Neural progenitor cell (in vitro differentiated cells): ENCODE results near the gene NCOA6. TPM values are rescaled to one million over a fixed set of nuclear protein-coding genes. Genes with fewer than 3 reads are reported as not detected.

Experiments used
- DNase-seq: peaks from one replicate; pipeline ENCODE4 v3.0.0-alpha.2; 2016; ENCODE audit warnings: low spot score
- H2AFZ ChIP-seq: fragments of 200-600 bp; sonication (generic); replicated peaks from 2 replicates; pipeline ENCODE4 v1.6.1; 2016; ENCODE audit warnings: antibody characterized with exemption
- H3F3A ChIP-seq: fragments of 200-600 bp; sonication (generic); 2 replicates; pipeline ENCODE4 v1.6.1; 2016; ENCODE audit warnings: antibody characterized with exemption, low read depth
- H3K27ac ChIP-seq: fragments of 200-600 bp; sonication (generic); 2 replicates; pipeline ENCODE4 v1.5.1; 2016; ENCODE audit warnings: mild to moderate bottlenecking
- H3K27me3 ChIP-seq: fragments of 200-600 bp; sonication (generic); 2 replicates; pipeline ENCODE4 v1.6.1; 2016; ENCODE audit warnings: mild to moderate bottlenecking, moderate library complexity
- H3K36me3 ChIP-seq: fragments of 200-600 bp; sonication (generic); 2 replicates; pipeline ENCODE4 v1.5.1; 2016
- H3K4me1 ChIP-seq: fragments of 200-600 bp; sonication (generic); 2 replicates; pipeline ENCODE4 v1.6.1; 2016; ENCODE audit warnings: mixed run types
- H3K4me2 ChIP-seq: fragments of 200-600 bp; sonication (generic); 2 replicates; pipeline ENCODE4 v1.6.1; 2016
- H3K4me3 ChIP-seq: fragments of 200-600 bp; sonication (generic); 2 replicates; pipeline ENCODE4 v1.5.1; 2016
- H3K79me2 ChIP-seq: fragments of 200-600 bp; sonication (generic); 2 replicates; pipeline ENCODE4 v1.6.1; 2016; ENCODE audit warnings: low read depth
- H3K9ac ChIP-seq: fragments of 200-600 bp; sonication (generic); 2 replicates; pipeline ENCODE4 v1.6.1; 2016
- H3K9me3 ChIP-seq: fragments of 200-600 bp; sonication (generic); 2 replicates; pipeline ENCODE4 v1.5.1; 2016; ENCODE audit warnings: low read depth
- H4K20me1 ChIP-seq: fragments of 200-600 bp; sonication (generic); 2 replicates; pipeline ENCODE4 v1.6.1; 2016; ENCODE audit warnings: low read depth
- H3K27ac Mint-ChIP-seq: 3 replicates; pipeline ENCODE4 v1.8.0; 2021; ENCODE audit warnings: mixed read lengths
- H3K27me3 Mint-ChIP-seq: 2 replicates; pipeline ENCODE4 v1.8.0; 2022; ENCODE audit warnings: low read depth, mild to moderate bottlenecking, inconsistent platforms, moderate library complexity, mixed read lengths; ENCODE audit not compliant: insufficient read depth
- H3K36me3 Mint-ChIP-seq: 3 replicates; pipeline ENCODE4 v1.8.0; 2021; ENCODE audit warnings: mixed read lengths
- H3K4me1 Mint-ChIP-seq: 3 replicates; pipeline ENCODE4 v1.8.0; 2021; ENCODE audit warnings: mixed read lengths
- H3K4me3 Mint-ChIP-seq: 3 replicates; pipeline ENCODE4 v1.8.0; 2021; ENCODE audit warnings: mild to moderate bottlenecking, moderate library complexity, mixed read lengths
- H3K9me3 Mint-ChIP-seq: 3 replicates; pipeline ENCODE4 v1.8.0; 2020; ENCODE audit warnings: mixed read lengths
- CTCF ChIP-seq: fragments of 200-600 bp; sonication (generic); IDR thresholded peaks from 2 replicates; pipeline ENCODE4 v1.5.1; 2017; ENCODE audit warnings: antibody characterized with exemption, mild to moderate bottlenecking
- EZH2 ChIP-seq: fragments of 200-600 bp; sonication (generic); IDR thresholded peaks from 2 replicates; pipeline ENCODE4 v1.6.1; 2017; ENCODE audit warnings: antibody characterized with exemption, mild to moderate bottlenecking, moderate library complexity
- EZH2phosphoT487 ChIP-seq: fragments of 200-600 bp; sonication (generic); IDR thresholded peaks from 2 replicates; pipeline ENCODE4 v1.6.1; 2017; ENCODE audit warnings: antibody characterized with exemption
- total RNA-seq: library from RNA; depleted of rRNA; stranded (reverse); fragments of >200 nt; gene quantifications from 2 replicates; pipeline ENCODE4 v1.2.3, GENCODE V29; 2015; ENCODE audit warnings: low replicate concordance

Gene NCOA6
- total RNA-seq, 1 donor from 2014 or later = 14.3 TPM

GRCh38 chr20:34744847-34745246, 80.6 kb downstream of the NCOA6 start:
- H3K27ac Mint-ChIP-seq = no peak overlapping the region
- Histone ChIP-seq H3K4me1 (no peaks in the 10 kb centered on the region), H3K27ac (no peak overlapping the region)

GRCh38 chr20:34744340-34744739, 81.1 kb downstream of the NCOA6 start:
- Mint-ChIP-seq H3K4me1 (no peaks in the 10 kb centered on the region), H3K36me3 (peaks cover 35% of the 10 kb centered on the region), H3K27me3 (no peaks in the 10 kb centered on the region), H3K9me3 (no peaks in the 10 kb centered on the region), H3K4me3 (no peak overlapping the region), H3K27ac (no peak overlapping the region)
- Histone ChIP-seq H3K4me1 (no peaks in the 10 kb centered on the region), H3K9me3 (no peaks in the 10 kb centered on the region), H3K9ac (no peak overlapping the region), H3K36me3 (peaks cover 6% of the 10 kb centered on the region), H3K27ac (no peak overlapping the region), H2AFZ (no peak overlapping the region), H3K4me2 (no peak overlapping the region), H3K27me3 (no peaks in the 10 kb centered on the region), H3K79me2 (no peaks in the 10 kb centered on the region), H3K4me3 (no peak overlapping the region), H4K20me1 (no peaks in the 10 kb centered on the region), H3F3A (no peaks in the 10 kb centered on the region)
- no peak for DNase-seq
- no peak for TF ChIP-seq CTCF
- no peak for TF ChIP-seq EZH2
- no peak for TF ChIP-seq EZH2phosphoT487

More at GRCh38 chr20:34744847-34745246, 80.6 kb downstream of the NCOA6 start:
- H3K4me3 ChIP-seq = no peak overlapping the region
- no peaks in the 10 kb centered on the region for H3K79me2 ChIP-seq
- H3K9ac ChIP-seq = no peak overlapping the region
- no peaks in the 10 kb centered on the region for H3F3A ChIP-seq
- H2AFZ ChIP-seq = no peak overlapping the region
- Mint-ChIP-seq H3K4me3 (no peak overlapping the region), H3K36me3 (peaks cover 37% of the 10 kb centered on the region), H3K27me3 (no peaks in the 10 kb centered on the region), H3K9me3 (no peaks in the 10 kb centered on the region), H3K4me1 (no peaks in the 10 kb centered on the region)
- H4K20me1 ChIP-seq = no peaks in the 10 kb centered on the region
- DNase-seq = no peak
- no peaks in the 10 kb centered on the region for H3K9me3 ChIP-seq
- H3K36me3 ChIP-seq = peaks cover 6% of the 10 kb centered on the region
- no peaks in the 10 kb centered on the region for H3K27me3 ChIP-seq
- no peak for TF ChIP-seq EZH2
- TF ChIP-seq CTCF = no peak
- no peak for TF ChIP-seq EZH2phosphoT487
- no peak overlapping the region for H3K4me2 ChIP-seq

- Histone ChIP-seq H2AFZ (no peak overlapping the region), H3K79me2 (no peaks in the 10 kb centered on the region), H3K4me1 (no peaks in the 10 kb centered on the region), H3K27me3 (no peaks in the 10 kb centered on the region), H3K36me3 (peaks cover 6% of the 10 kb centered on the region), H3F3A (no peaks in the 10 kb centered on the region), H4K20me1 (no peaks in the 10 kb centered on the region), H3K9ac (no peak overlapping the region), H3K4me3 (no peak overlapping the region), H3K9me3 (no peaks in the 10 kb centered on the region), H3K4me2 (no peak overlapping the region), H3K27ac (no peak overlapping the region)
- no peak for DNase-seq
- Mint-ChIP-seq H3K9me3 (no peaks in the 10 kb centered on the region), H3K27ac (no peak overlapping the region), H3K36me3 (peaks cover 31% of the 10 kb centered on the region), H3K4me1 (no peaks in the 10 kb centered on the region), H3K4me3 (no peak overlapping the region), H3K27me3 (no peaks in the 10 kb centered on the region)
- TF ChIP-seq EZH2 = no peak
- no peak for TF ChIP-seq EZH2phosphoT487
- TF ChIP-seq CTCF = no peak
These were observed 82.4 kb downstream of the NCOA6 start for GRCh38 chr20:34743039-34743438.
